Peyer's patch (tissue), 4 donors: ENCODE data around the gene ZEB1.

Experiments
- POLR2A ChIP-seq, 2 donors: fragments of 450-650 bp; IDR thresholded peaks; one replicate each; pipeline ENCODE4 v1.5.1; 2017; ENCODE audit warnings: antibody characterized with exemption in 2 of 2, mild to moderate bottlenecking in 2 of 2, moderate library complexity in 2 of 2
- TF ChIP-seq, protein P1 (sequence below), 6 experiments: fragments of 450-650 bp in 4 of 6; fragments of 200-600 bp in 2 of 6; sonication (generic) in 1 of 6; IDR thresholded peaks; one replicate each; pipeline ENCODE4 v1.5.1; 2017 to 2019; ENCODE audit warnings: antibody characterized with exemption in 6 of 6, mild to moderate bottlenecking in 3 of 6, moderate library complexity in 1 of 6

DNA sequence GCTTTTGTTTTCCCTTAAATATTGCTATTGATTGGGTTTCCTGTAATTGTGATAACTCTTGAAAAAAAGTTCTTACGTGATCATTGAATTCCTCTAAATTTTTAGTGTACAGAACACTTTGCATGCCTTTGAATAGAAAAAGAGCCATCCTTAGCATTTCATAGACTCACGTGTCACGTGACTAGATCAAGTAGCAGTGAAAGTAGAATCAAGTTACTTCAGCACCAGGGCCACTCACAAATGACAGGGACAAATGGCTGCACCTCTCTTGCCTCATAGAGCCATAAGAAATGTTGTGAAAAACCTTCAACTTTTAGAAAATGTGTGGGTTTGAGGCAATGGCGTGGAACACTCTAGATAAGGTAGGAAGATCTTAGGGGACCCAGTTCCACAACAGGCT is 203.8 kb downstream of the ZEB1 start:
- TF ChIP-seq, protein P1, sequence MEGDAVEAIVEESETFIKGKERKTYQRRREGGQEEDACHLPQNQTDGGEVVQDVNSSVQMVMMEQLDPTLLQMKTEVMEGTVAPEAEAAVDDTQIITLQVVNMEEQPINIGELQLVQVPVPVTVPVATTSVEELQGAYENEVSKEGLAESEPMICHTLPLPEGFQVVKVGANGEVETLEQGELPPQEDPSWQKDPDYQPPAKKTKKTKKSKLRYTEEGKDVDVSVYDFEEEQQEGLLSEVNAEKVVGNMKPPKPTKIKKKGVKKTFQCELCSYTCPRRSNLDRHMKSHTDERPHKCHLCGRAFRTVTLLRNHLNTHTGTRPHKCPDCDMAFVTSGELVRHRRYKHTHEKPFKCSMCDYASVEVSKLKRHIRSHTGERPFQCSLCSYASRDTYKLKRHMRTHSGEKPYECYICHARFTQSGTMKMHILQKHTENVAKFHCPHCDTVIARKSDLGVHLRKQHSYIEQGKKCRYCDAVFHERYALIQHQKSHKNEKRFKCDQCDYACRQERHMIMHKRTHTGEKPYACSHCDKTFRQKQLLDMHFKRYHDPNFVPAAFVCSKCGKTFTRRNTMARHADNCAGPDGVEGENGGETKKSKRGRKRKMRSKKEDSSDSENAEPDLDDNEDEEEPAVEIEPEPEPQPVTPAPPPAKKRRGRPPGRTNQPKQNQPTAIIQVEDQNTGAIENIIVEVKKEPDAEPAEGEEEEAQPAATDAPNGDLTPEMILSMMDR (IDR thresholded peaks at IDR 0.05) = no peak
- no peak for TF ChIP-seq POLR2A (IDR thresholded peaks at IDR 0.05)
